ENCODE results near the gene TBXA2R.

GRCh38 chr19:3648037-3648905 is 41.6 kb upstream of the TBXA2R start:
- TF ChIP-seq CTCF (IDR thresholded peaks at IDR 0.05), result no peak
- no peak for TF ChIP-seq POLR2AphosphoS5 (IDR thresholded peaks at IDR 0.05)
- no peak for TF ChIP-seq EP300 (IDR thresholded peaks at IDR 0.05; ENCODE audit: low read depth)

All from transverse colon (tissue), 4 donors.